HG03442 (cell line): ENCODE measurements around the gene COA1.
"Not testable (repeated sequence)": the region's sequence is repeated elsewhere in the genome, so short reads cannot be mapped to it uniquely, and the experiment has no call there.

Source experiments
- ATAC-seq: cut with Tn5 transposase; IDR thresholded peaks from one replicate; pipeline ENCODE4 v1.9.1; 2021; ENCODE audit warnings: mild to moderate bottlenecking, moderate library complexity; ENCODE audit not compliant: unreplicated experiment

The COA1 gene

GRCh38 chr7:43636093-43636492, 93.2 kb downstream of the COA1 start:
- no peak for ATAC-seq

- ATAC-seq, result no peak
Measured at GRCh38 chr7:43634384-43634783, 94.9 kb downstream of the COA1 start.

- ATAC-seq, result no peak
Measured at GRCh38 chr7:43632746-43633145, 96.6 kb downstream of the COA1 start.

- no peak for ATAC-seq
Measured at GRCh38 chr7:43631559-43631958, 97.8 kb downstream of the COA1 start.

GRCh38 chr7:43630482-43630881, 98.8 kb downstream of the COA1 start:
- ATAC-seq, result no peak

- ATAC-seq, result no peak
Measured at GRCh38 chr7:43629857-43630256, 99.5 kb downstream of the COA1 start.

- ATAC-seq, result no peak
Measured at GRCh38 chr7:43628431-43628830, 100.9 kb downstream of the COA1 start.

GRCh38 chr7:43627798-43628197, 101.5 kb downstream of the COA1 start:
- not testable (repeated sequence) for ATAC-seq

GRCh38 chr7:43626695-43627094, 102.6 kb downstream of the COA1 start:
- no peak for ATAC-seq

GRCh38 chr7:43625980-43626379, 103.3 kb downstream of the COA1 start:
- ATAC-seq, result no peak

- ATAC-seq, result peak; percentile 49
Measured at GRCh38 chr7:43625453-43625852, 103.9 kb downstream of the COA1 start.

GRCh38 chr7:43624156-43624555, 105.2 kb downstream of the COA1 start:
- no peak for ATAC-seq

- ATAC-seq, result no peak
Measured at GRCh38 chr7:43621729-43622448, 107.4 kb downstream of the COA1 start.

GRCh38 chr7:43619213-43620012, 109.9 kb downstream of the COA1 start:
- ATAC-seq, result no peak

- no peak for ATAC-seq
Measured at GRCh38 chr7:43618073-43618472, 111.2 kb downstream of the COA1 start.

- ATAC-seq, result no peak
Measured at GRCh38 chr7:43616977-43617376, 112.3 kb downstream of the COA1 start.

GRCh38 chr7:43615558-43616145, 113.7 kb downstream of the COA1 start:
- no peak for ATAC-seq

GRCh38 chr7:43612599-43613589, 116.4 kb downstream of the COA1 start:
- ATAC-seq, result peak; percentile 85

- ATAC-seq, result no peak
Measured at GRCh38 chr7:43612128-43612527, 117.2 kb downstream of the COA1 start.

GRCh38 chr7:43609097-43609496, 120.2 kb downstream of the COA1 start:
- no peak for ATAC-seq

GRCh38 chr7:43604251-43604650, 125.1 kb downstream of the COA1 start:
- ATAC-seq, result no peak
